Esophagus squamous epithelium (tissue), 4 donors: ENCODE data around the gene GRIK4.

Experiments used
- CTCF ChIP-seq, 6 experiments: fragments of 450-650 bp in 4 of 6; fragments of 200-600 bp in 2 of 6; sonication (generic) in 2 of 6; IDR thresholded peaks; one replicate each; pipeline ENCODE4 v1.5.1; 2016 to 2019; ENCODE audit warnings: antibody characterized with exemption in 6 of 6, mild to moderate bottlenecking in 4 of 6, moderate library complexity in 4 of 6
- POLR2A ChIP-seq, 4 donors: fragments of 450-650 bp; IDR thresholded peaks; one replicate each; pipeline ENCODE4 v1.6.1; 2017; ENCODE audit warnings: antibody characterized with exemption in 4 of 4, mild to moderate bottlenecking in 4 of 4, moderate library complexity in 3 of 4

- no peak for TF ChIP-seq POLR2A (IDR thresholded peaks at IDR 0.05)
- TF ChIP-seq CTCF (IDR thresholded peaks at IDR 0.05) = no peak
Observed at GRCh38 chr11:120841074-120841473, 329.5 kb downstream of the GRIK4 start.
